Measurements from ENCODE around the gene MET.

DNA sequence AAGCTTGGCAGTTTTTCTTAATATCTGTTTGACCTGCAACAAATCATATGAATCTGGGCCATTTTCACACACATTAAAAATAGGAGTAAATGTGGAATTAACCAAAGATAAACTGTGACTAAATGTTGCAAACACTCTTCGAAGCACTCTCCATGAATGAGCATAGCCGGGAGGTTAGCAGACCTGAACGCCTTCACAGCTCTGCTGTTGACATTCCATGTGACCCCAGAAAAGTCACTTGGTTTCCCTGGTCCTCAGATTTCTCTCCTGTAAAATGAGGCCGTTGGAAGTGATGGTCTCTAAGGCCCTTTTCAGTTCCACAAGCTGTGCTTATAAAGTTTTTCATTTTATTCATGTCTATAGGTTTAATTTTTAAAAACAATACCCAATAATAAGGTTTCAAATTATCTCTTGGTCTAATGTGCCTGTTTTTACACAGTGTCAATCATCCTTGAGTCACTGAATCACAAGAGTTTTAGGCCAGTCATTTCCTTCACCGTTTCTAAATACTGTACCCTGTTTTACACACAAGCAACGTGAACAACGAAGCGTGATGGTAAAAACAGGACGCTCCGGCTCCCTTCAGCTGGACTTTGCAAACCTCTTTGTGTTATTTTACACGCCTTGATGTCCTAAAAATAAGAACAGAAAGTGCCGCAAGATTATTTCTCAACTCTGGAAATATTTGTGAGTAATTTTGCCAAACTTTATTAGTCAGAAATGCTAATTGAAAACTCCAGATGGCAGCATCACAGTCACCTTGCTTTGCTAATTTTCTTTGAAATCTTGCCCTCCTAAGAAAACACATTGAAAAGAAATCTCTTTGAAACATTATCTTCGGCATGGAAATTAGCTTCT is 38.6 kb upstream of the MET start:
- TF ChIP-seq, protein P1, sequence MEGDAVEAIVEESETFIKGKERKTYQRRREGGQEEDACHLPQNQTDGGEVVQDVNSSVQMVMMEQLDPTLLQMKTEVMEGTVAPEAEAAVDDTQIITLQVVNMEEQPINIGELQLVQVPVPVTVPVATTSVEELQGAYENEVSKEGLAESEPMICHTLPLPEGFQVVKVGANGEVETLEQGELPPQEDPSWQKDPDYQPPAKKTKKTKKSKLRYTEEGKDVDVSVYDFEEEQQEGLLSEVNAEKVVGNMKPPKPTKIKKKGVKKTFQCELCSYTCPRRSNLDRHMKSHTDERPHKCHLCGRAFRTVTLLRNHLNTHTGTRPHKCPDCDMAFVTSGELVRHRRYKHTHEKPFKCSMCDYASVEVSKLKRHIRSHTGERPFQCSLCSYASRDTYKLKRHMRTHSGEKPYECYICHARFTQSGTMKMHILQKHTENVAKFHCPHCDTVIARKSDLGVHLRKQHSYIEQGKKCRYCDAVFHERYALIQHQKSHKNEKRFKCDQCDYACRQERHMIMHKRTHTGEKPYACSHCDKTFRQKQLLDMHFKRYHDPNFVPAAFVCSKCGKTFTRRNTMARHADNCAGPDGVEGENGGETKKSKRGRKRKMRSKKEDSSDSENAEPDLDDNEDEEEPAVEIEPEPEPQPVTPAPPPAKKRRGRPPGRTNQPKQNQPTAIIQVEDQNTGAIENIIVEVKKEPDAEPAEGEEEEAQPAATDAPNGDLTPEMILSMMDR (CRISPR knock-in tag; IDR thresholded peaks at IDR 0.05) = no peak
- TF ChIP-seq ZNF333 (CRISPR knock-in tag; IDR thresholded peaks at IDR 0.05; ENCODE audit: borderline replicate concordance) (no peak), SP2 (CRISPR knock-in tag; IDR thresholded peaks at IDR 0.05) (no peak), ZNF768 (CRISPR knock-in tag; IDR thresholded peaks at IDR 0.05) (no peak)
- TF ChIP-seq, protein P2, sequence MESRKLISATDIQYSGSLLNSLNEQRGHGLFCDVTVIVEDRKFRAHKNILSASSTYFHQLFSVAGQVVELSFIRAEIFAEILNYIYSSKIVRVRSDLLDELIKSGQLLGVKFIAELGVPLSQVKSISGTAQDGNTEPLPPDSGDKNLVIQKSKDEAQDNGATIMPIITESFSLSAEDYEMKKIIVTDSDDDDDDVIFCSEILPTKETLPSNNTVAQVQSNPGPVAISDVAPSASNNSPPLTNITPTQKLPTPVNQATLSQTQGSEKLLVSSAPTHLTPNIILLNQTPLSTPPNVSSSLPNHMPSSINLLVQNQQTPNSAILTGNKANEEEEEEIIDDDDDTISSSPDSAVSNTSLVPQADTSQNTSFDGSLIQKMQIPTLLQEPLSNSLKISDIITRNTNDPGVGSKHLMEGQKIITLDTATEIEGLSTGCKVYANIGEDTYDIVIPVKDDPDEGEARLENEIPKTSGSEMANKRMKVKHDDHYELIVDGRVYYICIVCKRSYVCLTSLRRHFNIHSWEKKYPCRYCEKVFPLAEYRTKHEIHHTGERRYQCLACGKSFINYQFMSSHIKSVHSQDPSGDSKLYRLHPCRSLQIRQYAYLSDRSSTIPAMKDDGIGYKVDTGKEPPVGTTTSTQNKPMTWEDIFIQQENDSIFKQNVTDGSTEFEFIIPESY (CRISPR knock-in tag; IDR thresholded peaks at IDR 0.05) = no peak
- TF ChIP-seq, protein P3, sequence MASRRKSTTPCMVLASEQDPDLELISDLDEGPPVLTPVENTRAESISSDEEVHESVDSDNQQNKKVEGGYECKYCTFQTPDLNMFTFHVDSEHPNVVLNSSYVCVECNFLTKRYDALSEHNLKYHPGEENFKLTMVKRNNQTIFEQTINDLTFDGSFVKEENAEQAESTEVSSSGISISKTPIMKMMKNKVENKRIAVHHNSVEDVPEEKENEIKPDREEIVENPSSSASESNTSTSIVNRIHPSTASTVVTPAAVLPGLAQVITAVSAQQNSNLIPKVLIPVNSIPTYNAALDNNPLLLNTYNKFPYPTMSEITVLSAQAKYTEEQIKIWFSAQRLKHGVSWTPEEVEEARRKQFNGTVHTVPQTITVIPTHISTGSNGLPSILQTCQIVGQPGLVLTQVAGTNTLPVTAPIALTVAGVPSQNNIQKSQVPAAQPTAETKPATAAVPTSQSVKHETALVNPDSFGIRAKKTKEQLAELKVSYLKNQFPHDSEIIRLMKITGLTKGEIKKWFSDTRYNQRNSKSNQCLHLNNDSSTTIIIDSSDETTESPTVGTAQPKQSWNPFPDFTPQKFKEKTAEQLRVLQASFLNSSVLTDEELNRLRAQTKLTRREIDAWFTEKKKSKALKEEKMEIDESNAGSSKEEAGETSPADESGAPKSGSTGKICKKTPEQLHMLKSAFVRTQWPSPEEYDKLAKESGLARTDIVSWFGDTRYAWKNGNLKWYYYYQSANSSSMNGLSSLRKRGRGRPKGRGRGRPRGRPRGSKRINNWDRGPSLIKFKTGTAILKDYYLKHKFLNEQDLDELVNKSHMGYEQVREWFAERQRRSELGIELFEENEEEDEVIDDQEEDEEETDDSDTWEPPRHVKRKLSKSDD (CRISPR knock-in tag; IDR thresholded peaks at IDR 0.05; ENCODE audit: low read depth) = no peak

All from HepG2 (cell line).